Measurements from ENCODE around the gene TSPYL2. TPM values are rescaled to one million over a fixed set of nuclear protein-coding genes. Genes with fewer than 3 reads are reported as not detected.

Gene TSPYL2
- total RNA-seq, 1 donor from 2014 or later = 31.5 TPM

DNA sequence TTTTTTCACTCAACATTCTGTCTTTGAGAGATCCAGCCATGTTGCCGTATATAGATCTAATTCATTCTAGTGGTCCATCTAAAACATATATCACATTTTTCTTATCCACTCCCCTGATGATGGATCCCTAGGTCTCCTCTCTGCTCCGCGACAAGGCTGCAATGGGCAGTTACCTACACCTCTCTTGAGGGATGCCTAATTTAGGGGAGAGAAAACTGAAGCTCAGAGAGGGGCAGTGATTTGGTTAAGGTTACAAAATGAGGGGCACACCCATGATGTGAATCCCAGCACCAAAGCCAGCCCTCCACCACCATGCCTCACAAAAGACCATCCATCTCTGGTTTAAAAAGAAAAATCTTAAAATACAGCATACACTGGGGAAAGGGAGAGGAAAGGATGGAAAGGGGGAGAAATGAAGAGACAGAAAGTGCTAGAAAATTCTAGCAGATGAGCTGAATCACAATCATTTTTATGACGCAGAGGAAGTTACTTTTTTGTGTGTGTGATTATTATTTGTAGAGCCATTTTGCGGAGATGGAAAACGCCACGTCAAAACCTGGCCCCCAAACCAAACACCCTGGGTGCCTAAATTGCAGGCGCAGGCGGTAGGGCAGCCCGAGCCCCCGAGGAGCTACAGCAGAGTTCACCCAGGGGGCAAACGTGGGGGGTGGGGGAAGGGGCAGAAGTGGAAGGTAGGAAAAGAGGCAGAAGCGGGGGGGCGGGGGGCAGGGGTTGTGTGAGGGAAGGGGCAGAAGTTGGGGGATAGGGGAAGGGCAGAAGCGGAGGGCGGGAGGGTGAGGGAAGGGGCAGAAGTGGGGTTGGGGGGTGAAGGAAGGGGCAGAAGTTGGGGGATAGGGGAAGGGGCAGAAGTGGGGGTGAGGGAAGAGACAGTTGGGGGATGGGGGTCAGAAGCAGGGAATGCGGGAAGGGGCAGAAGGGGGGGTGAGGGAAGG is 1.3 kb upstream of the TSPYL2 start:
- DNase-seq (ENCODE audit: low read depth) (peak; percentile 21), FAIRE-seq (no peak)
- Histone ChIP-seq H3K9me3 (ENCODE audit: insufficient read depth, low read depth, low read length) (no peaks in the 10 kb centered on the region), H3K4me1 (ENCODE audit: insufficient read depth, low read length) (peaks cover 10% of the 10 kb centered on the region), H4K20me1 (ENCODE audit: insufficient read depth, low read length) (peaks cover 34% of the 10 kb centered on the region), H3K27me3 (ENCODE audit: insufficient read depth, low read length) (no peaks in the 10 kb centered on the region), H3K4me3 (ENCODE audit: insufficient read depth, low read depth, low read length) (no peak overlapping the region), H2AFZ (ENCODE audit: low read depth, low read length) (no peak overlapping the region), H3K79me2 (ENCODE audit: insufficient read depth, low read length) (peaks cover 35% of the 10 kb centered on the region), H3K36me3 (ENCODE audit: insufficient read depth, low read length) (peaks cover 4% of the 10 kb centered on the region), H3K27ac (ENCODE audit: low read depth, low read length) (peak overlapping the region; percentile 56), H3K4me2 (ENCODE audit: low read length) (peak overlapping the region; percentile 54), H3K9ac (ENCODE audit: low read length) (peak overlapping the region; percentile 62)
- TF ChIP-seq EZH2 (IDR thresholded peaks at IDR 0.05; ENCODE audit: insufficient read depth, low read length) = no peak
- TF ChIP-seq, protein P1, sequence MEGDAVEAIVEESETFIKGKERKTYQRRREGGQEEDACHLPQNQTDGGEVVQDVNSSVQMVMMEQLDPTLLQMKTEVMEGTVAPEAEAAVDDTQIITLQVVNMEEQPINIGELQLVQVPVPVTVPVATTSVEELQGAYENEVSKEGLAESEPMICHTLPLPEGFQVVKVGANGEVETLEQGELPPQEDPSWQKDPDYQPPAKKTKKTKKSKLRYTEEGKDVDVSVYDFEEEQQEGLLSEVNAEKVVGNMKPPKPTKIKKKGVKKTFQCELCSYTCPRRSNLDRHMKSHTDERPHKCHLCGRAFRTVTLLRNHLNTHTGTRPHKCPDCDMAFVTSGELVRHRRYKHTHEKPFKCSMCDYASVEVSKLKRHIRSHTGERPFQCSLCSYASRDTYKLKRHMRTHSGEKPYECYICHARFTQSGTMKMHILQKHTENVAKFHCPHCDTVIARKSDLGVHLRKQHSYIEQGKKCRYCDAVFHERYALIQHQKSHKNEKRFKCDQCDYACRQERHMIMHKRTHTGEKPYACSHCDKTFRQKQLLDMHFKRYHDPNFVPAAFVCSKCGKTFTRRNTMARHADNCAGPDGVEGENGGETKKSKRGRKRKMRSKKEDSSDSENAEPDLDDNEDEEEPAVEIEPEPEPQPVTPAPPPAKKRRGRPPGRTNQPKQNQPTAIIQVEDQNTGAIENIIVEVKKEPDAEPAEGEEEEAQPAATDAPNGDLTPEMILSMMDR (IDR thresholded peaks at IDR 0.05; ENCODE audit: insufficient read depth, low read depth, low read length) = no peak
- Mint-ChIP-seq H3K27me3 (ENCODE audit: low read depth, unreplicated experiment) (no peaks in the 10 kb centered on the region), H3K4me3 (ENCODE audit: unreplicated experiment) (peak overlapping the region; percentile 81), H3K9me3 (ENCODE audit: unreplicated experiment) (no peaks in the 10 kb centered on the region), H3K27ac (ENCODE audit: unreplicated experiment) (peak overlapping the region; percentile 93), H3K36me3 (ENCODE audit: low read depth, unreplicated experiment) (peaks cover 5% of the 10 kb centered on the region), H3K4me1 (ENCODE audit: low read depth, unreplicated experiment) (peaks cover 13% of the 10 kb centered on the region)

DNA sequence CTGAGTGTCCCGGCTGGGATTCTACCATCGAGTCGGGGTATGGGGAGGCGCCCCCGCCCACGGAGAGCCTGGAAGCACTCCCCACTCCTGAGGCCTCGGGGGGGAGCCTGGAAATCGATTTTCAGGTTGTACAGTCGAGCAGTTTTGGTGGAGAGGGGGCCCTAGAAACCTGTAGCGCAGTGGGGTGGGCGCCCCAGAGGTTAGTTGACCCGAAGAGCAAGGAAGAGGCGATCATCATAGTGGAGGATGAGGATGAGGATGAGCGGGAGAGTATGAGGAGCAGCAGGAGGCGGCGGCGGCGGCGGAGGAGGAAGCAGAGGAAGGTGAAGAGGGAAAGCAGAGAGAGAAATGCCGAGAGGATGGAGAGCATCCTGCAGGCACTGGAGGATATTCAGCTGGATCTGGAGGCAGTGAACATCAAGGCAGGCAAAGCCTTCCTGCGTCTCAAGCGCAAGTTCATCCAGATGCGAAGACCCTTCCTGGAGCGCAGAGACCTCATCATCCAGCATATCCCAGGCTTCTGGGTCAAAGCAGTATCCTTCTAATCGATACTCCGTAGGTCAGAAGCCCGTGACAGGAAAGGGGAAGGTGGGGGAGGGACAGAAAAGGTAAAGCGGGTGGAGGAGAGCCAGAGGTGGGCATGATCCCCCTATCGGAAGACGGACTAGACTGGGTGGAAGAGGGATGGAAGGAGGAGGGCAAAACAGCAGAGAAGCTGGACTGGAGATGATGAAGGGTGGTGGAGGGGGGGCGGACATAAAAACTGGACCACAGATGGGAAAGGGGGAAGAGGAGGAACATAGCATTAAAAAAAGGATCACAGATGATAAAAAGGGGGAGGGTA is 828 bp downstream of the TSPYL2 start:
- H3K4me2 ChIP-seq (ENCODE audit: low read length) = peak overlapping the region; percentile 98
- peak overlapping the region; percentile 65 for H3K27ac ChIP-seq (ENCODE audit: low read depth, low read length)
- no peak for DNase-seq (ENCODE audit: low read depth)
- peaks cover 10% of the 10 kb centered on the region for H3K36me3 ChIP-seq (ENCODE audit: insufficient read depth, low read length)
- Mint-ChIP-seq H3K36me3 (ENCODE audit: low read depth, unreplicated experiment) (peaks cover 10% of the 10 kb centered on the region), H3K9me3 (ENCODE audit: unreplicated experiment) (no peaks in the 10 kb centered on the region), H3K27ac (ENCODE audit: unreplicated experiment) (peak overlapping the region; percentile 34), H3K4me1 (ENCODE audit: low read depth, unreplicated experiment) (peaks cover 25% of the 10 kb centered on the region), H3K27me3 (ENCODE audit: low read depth, unreplicated experiment) (no peaks in the 10 kb centered on the region), H3K4me3 (ENCODE audit: unreplicated experiment) (peak overlapping the region; percentile 96)
- peak overlapping the region; percentile 88 for H3K9ac ChIP-seq (ENCODE audit: low read length)
- no peaks in the 10 kb centered on the region for H3K27me3 ChIP-seq (ENCODE audit: insufficient read depth, low read length)
- peak overlapping the region; percentile 68 for H3K4me3 ChIP-seq (ENCODE audit: insufficient read depth, low read depth, low read length)
- TF ChIP-seq, protein P1 (IDR thresholded peaks at IDR 0.05; ENCODE audit: insufficient read depth, low read depth, low read length) = no peak
- TF ChIP-seq EZH2 (IDR thresholded peaks at IDR 0.05; ENCODE audit: insufficient read depth, low read length) = no peak
- peaks cover 54% of the 10 kb centered on the region for H4K20me1 ChIP-seq (ENCODE audit: insufficient read depth, low read length)
- H2AFZ ChIP-seq (ENCODE audit: low read depth, low read length) = no peak overlapping the region
- peaks cover 11% of the 10 kb centered on the region for H3K4me1 ChIP-seq (ENCODE audit: insufficient read depth, low read length)
- H3K79me2 ChIP-seq (ENCODE audit: insufficient read depth, low read length) = peaks cover 38% of the 10 kb centered on the region
- FAIRE-seq = no peak
- no peaks in the 10 kb centered on the region for H3K9me3 ChIP-seq (ENCODE audit: insufficient read depth, low read depth, low read length)

Measured in astrocyte (in vitro differentiated cells and primary cell).